Endothelial cell (in vitro differentiated cells): ENCODE results near the gene NAT16. TPM values are rescaled to one million over a fixed set of nuclear protein-coding genes. Genes with fewer than 3 reads are reported as not detected.

ENCODE experiments used
- DNase-seq: peaks from one replicate; pipeline ENCODE4 v3.0.0; 2021; ENCODE audit warnings: low spot score
- H3K27ac Mint-ChIP-seq: one replicate; pipeline ENCODE4 v1.8.0; 2021; ENCODE audit warnings: mixed read lengths, inconsistent platforms; ENCODE audit not compliant: unreplicated experiment
- H3K27me3 Mint-ChIP-seq: one replicate; pipeline ENCODE4 v1.8.0; 2021; ENCODE audit warnings: mild to moderate bottlenecking, moderate library complexity, mixed read lengths, inconsistent platforms; ENCODE audit not compliant: unreplicated experiment
- H3K36me3 Mint-ChIP-seq: one replicate; pipeline ENCODE4 v1.8.0; 2021; ENCODE audit warnings: mild to moderate bottlenecking, low read depth, mixed read lengths, inconsistent platforms; ENCODE audit not compliant: unreplicated experiment
- H3K4me1 Mint-ChIP-seq: one replicate; pipeline ENCODE4 v1.8.0; 2021; ENCODE audit warnings: mild to moderate bottlenecking, mixed read lengths, inconsistent platforms; ENCODE audit not compliant: unreplicated experiment
- H3K4me3 Mint-ChIP-seq: one replicate; pipeline ENCODE4 v1.8.0; 2021; ENCODE audit warnings: mild to moderate bottlenecking, mixed read lengths, inconsistent platforms; ENCODE audit not compliant: unreplicated experiment
- H3K9me3 Mint-ChIP-seq: one replicate; pipeline ENCODE4 v1.8.0; 2021; ENCODE audit warnings: mixed read lengths, inconsistent platforms; ENCODE audit not compliant: unreplicated experiment
- CTCF ChIP-seq: fragments of 200-600 bp; sonication (generic); IDR thresholded peaks from one replicate; pipeline ENCODE4 v1.5.0; 2021; ENCODE audit warnings: antibody characterized with exemption; ENCODE audit not compliant: unreplicated experiment
- total RNA-seq: library from RNA; stranded (reverse); fragmentation: NEBNext Ultra II Directional; extraction: Animal tissue kit (Norgen Biotek cat#: 25700); gene quantifications from one replicate; pipeline ENCODE4 v1.2.1, GENCODE V29; 2021; ENCODE audit not compliant: unreplicated experiment

NAT16 gene
- total RNA-seq, 1 donor from 2014 or later, result not detected

GRCh38 chr7:101156866-101157589, 23.1 kb downstream of the NAT16 start:
- no peak for DNase-seq
- peaks cover 14% of the 10 kb centered on the region for H3K36me3 Mint-ChIP-seq
- no peaks in the 10 kb centered on the region for H3K9me3 Mint-ChIP-seq
- H3K4me1 Mint-ChIP-seq, result peaks cover 6% of the 10 kb centered on the region
- no peak overlapping the region for H3K27ac Mint-ChIP-seq
- H3K4me3 Mint-ChIP-seq, result peak overlapping the region; percentile 14
- TF ChIP-seq CTCF, result no peak
- H3K27me3 Mint-ChIP-seq, result peaks cover 14% of the 10 kb centered on the region

GRCh38 chr7:101156277-101156676, 23.8 kb downstream of the NAT16 start:
- peak overlapping the region; percentile 53 for H3K4me3 Mint-ChIP-seq
- H3K9me3 Mint-ChIP-seq, result no peaks in the 10 kb centered on the region
- peaks cover 6% of the 10 kb centered on the region for H3K4me1 Mint-ChIP-seq
- peaks cover 12% of the 10 kb centered on the region for H3K27me3 Mint-ChIP-seq
- H3K27ac Mint-ChIP-seq, result no peak overlapping the region
- peaks cover 14% of the 10 kb centered on the region for H3K36me3 Mint-ChIP-seq
- DNase-seq, result no peak
- TF ChIP-seq CTCF, result no peak

GRCh38 chr7:101155303-101155702, 24.8 kb downstream of the NAT16 start:
- H3K27ac Mint-ChIP-seq, result no peak overlapping the region
- no peak for DNase-seq
- H3K36me3 Mint-ChIP-seq, result peaks cover 14% of the 10 kb centered on the region
- H3K9me3 Mint-ChIP-seq, result no peaks in the 10 kb centered on the region
- peaks cover 13% of the 10 kb centered on the region for H3K27me3 Mint-ChIP-seq
- TF ChIP-seq CTCF, result no peak
- H3K4me1 Mint-ChIP-seq, result peaks cover 6% of the 10 kb centered on the region
- peak overlapping the region; percentile 79 for H3K4me3 Mint-ChIP-seq

- TF ChIP-seq CTCF, result no peak
- H3K4me3 Mint-ChIP-seq, result peak overlapping the region; percentile 79
- no peak overlapping the region for H3K27ac Mint-ChIP-seq
- no peak for DNase-seq
- H3K36me3 Mint-ChIP-seq, result peaks cover 14% of the 10 kb centered on the region
- no peaks in the 10 kb centered on the region for H3K9me3 Mint-ChIP-seq
- peaks cover 12% of the 10 kb centered on the region for H3K27me3 Mint-ChIP-seq
- peaks cover 6% of the 10 kb centered on the region for H3K4me1 Mint-ChIP-seq
These were observed 25.4 kb downstream of the NAT16 start for GRCh38 chr7:101154693-101155102.

GRCh38 chr7:101153969-101154692, 26.0 kb downstream of the NAT16 start, which contains the start of gene AP1S1:
Gene AP1S1 (plus strand): TSS chr7:101154476. CDS start chr7:101154515, 39 bp downstream.
- DNase-seq, result peak; percentile 97
- Mint-ChIP-seq H3K36me3 (peaks cover 11% of the 10 kb centered on the region), H3K4me3 (peak within 1 kb of the TSS; percentile 90), H3K27ac (peak within 1 kb of the TSS; percentile 74), H3K27me3 (peaks cover 12% of the 10 kb centered on the region), H3K4me1 (peaks cover 6% of the 10 kb centered on the region), H3K9me3 (no peaks in the 10 kb centered on the region)
- TF ChIP-seq CTCF, result no peak
